Ectodermal cell (in vitro differentiated cells): ENCODE measurements around the gene TUBA4B.
A peak's percentile ranks its signal among the peaks of the same experiment; 100 is the strongest.

ENCODE experiments used
- H3K27ac ChIP-seq: 2 replicates; pipeline ENCODE4 v1.7.0; 2013; ENCODE audit warnings: mild to moderate bottlenecking, low read depth, low read length; ENCODE audit not compliant: insufficient read depth, poor library complexity, severe bottlenecking
- H3K27me3 ChIP-seq: 2 replicates; pipeline ENCODE4 v1.7.0; 2013; ENCODE audit warnings: mild to moderate bottlenecking, low read length; ENCODE audit not compliant: insufficient read depth, control insufficient read depth, poor library complexity, severe bottlenecking
- H3K36me3 ChIP-seq: one replicate; pipeline ENCODE4 v1.7.0; 2013; ENCODE audit warnings: low read length; ENCODE audit not compliant: control insufficient read depth, insufficient read depth
- H3K4me1 ChIP-seq: one replicate; pipeline ENCODE4 v1.7.0; 2013; ENCODE audit warnings: low read length; ENCODE audit not compliant: control insufficient read depth, insufficient read depth
- H3K4me3 ChIP-seq: 2 replicates; pipeline ENCODE4 v1.7.0; 2013; ENCODE audit warnings: low read depth, low read length, control low read depth; ENCODE audit not compliant: insufficient read depth
- H3K9me3 ChIP-seq: 2 replicates; pipeline ENCODE4 v1.7.0; 2013; ENCODE audit warnings: mild to moderate bottlenecking, low read length, moderate library complexity; ENCODE audit not compliant: control insufficient read depth
- WGBS, 2 experiments: methylation state at CpG; one replicate each; pipeline ENCODE4 v1.1.7; 2013; ENCODE audit warnings: missing lambda C conversion rate in 2 of 2; 5-methylcytosine and 5-hydroxymethylcytosine counted together

TUBA4B gene

DNA sequence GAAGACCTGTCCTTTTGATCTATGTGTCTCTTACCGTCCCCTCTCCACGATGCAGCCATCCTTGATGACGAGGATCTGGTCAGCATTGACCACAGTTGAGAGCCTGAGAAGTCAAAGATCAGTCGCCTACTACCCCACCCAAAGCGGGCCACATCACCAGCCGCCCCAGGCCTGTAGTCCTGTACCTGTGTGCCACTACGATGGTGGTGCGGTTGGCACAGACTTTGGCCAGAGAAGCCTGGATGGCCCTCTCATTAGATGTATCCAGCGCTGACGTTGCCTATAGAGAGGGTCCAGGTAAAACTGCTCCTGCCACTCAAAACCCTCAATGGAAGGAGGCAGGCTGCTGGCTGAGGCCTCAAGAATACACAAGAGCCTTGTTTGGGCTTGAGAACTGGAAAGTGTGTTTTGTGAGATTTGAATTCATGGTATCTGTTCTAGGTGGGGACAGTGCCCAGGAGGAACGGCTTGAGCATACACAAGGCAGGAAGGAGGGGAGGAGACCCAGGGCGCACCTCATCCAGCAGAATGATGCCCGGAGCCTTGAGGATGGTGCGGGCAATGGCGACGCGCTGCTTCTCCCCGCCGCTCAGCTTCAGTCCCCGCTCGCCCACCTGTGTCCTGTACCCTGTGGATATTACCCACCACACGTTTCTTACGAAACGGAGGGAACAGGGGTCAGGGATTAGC, 42.7 kb upstream of the TUBA4B start:
- Histone ChIP-seq H3K4me3 (no peak overlapping the region), H3K27me3 (no peaks in the 10 kb centered on the region), H3K9me3 (no peaks in the 10 kb centered on the region), H3K36me3 (peaks cover 4% of the 10 kb centered on the region), H3K27ac (no peak overlapping the region), H3K4me1 (no peaks in the 10 kb centered on the region)
- WGBS, 2 experiments, result 94 to 95% methylated on average over 24 of the region's 24 CpGs

DNA sequence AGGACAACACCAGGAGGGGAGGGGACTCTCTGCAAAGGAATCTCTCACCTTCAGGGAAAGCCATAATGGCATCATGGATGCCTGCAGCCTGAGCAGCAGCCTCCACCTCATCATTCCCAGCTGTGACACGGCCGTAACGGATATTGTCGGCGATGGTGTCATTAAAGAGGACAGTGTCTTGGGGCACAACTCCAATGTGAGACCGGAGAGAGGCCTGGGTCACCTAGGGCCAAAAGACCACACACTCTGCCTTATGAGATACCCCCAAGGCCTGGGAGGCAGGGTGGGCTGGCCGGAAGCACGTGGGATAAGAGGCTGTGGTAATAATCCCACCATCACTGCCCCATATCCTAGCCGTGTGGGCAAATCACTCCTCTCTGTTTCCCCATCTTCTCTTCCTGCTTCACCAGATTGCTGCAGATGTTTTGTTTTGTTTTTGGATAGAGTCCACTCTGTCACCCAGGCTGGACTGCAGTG, 42.1 kb upstream of the TUBA4B start:
- no peak overlapping the region for H3K27ac ChIP-seq
- no peak overlapping the region for H3K4me3 ChIP-seq
- H3K9me3 ChIP-seq, result no peaks in the 10 kb centered on the region
- WGBS, 2 experiments, result 95 to 96% methylated on average over 9 of the region's 9 CpGs
- H3K4me1 ChIP-seq, result no peaks in the 10 kb centered on the region
- H3K36me3 ChIP-seq, result peaks cover 4% of the 10 kb centered on the region
- H3K27me3 ChIP-seq, result no peaks in the 10 kb centered on the region

DNA sequence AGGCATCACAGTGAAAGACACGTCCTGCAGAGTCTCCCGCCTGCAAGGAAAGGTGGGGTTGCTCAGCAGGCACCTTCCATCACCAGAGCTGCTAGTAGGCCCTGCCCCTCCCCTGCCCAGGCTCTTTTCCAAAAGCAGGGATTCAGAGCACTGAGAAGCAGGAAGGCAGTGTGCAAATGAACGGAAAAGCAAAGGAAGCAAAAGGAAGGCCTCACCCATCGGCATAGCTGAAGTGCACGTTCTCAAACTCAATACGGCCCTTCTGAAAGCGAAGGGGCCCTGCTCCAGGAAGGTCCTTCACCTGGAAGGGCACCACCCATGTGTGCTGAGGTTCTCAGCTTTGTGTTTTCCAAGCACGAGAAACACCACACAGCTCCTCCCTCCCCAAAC, 40.0 kb upstream of the TUBA4B start:
- Histone ChIP-seq H3K27me3 (no peaks in the 10 kb centered on the region), H3K36me3 (peaks cover 4% of the 10 kb centered on the region), H3K27ac (no peak overlapping the region), H3K4me1 (no peaks in the 10 kb centered on the region), H3K4me3 (no peak overlapping the region), H3K9me3 (no peaks in the 10 kb centered on the region)
- WGBS, 2 experiments, result 92 to 97% methylated on average over 8 of the region's 8 CpGs

DNA sequence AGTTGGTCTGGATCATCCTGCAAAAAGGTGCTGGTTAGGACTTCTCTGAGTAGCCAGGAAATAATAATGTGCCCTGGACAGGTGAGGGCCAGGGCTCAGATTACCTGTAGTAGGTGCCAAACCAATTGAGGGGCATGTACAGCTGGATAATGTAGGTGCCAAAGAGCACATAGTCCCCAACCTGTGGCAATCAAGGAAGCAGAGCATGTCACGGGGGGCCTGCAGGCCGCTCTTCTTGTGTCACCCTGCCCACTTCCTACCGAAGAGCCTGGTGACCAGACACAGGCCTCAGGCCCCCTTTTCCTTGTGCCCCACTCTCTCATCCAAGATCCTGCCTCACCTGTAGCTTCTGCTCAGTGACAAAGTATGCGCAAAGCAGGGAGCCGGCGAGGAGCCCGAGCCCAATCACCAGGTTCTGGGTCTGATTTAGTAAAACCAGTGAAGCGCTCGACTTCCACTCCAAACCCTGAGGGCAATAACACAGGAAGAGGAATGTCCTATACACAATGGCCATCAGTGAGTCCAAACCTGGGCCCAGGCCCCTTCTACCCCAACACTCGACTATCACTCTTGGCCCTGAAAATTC, 39.5 kb upstream of the TUBA4B start:
- no peaks in the 10 kb centered on the region for H3K9me3 ChIP-seq
- H3K4me3 ChIP-seq, result no peak overlapping the region
- H3K27ac ChIP-seq, result no peak overlapping the region
- H3K4me1 ChIP-seq, result no peaks in the 10 kb centered on the region
- no peaks in the 10 kb centered on the region for H3K27me3 ChIP-seq
- WGBS, 2 experiments, result 94 to 96% methylated on average over 10 of the region's 10 CpGs
- H3K36me3 ChIP-seq, result peaks cover 1% of the 10 kb centered on the region

GRCh38 chr2:219214141-219214540, 38.9 kb upstream of the TUBA4B start:
- H3K27me3 ChIP-seq, result no peaks in the 10 kb centered on the region
- no peaks in the 10 kb centered on the region for H3K36me3 ChIP-seq
- 96 to 97% methylated on average over 15 of the region's 15 CpGs for WGBS, 2 experiments
- no peaks in the 10 kb centered on the region for H3K9me3 ChIP-seq
- no peaks in the 10 kb centered on the region for H3K4me1 ChIP-seq
- no peak overlapping the region for H3K4me3 ChIP-seq
- H3K27ac ChIP-seq, result no peak overlapping the region

DNA sequence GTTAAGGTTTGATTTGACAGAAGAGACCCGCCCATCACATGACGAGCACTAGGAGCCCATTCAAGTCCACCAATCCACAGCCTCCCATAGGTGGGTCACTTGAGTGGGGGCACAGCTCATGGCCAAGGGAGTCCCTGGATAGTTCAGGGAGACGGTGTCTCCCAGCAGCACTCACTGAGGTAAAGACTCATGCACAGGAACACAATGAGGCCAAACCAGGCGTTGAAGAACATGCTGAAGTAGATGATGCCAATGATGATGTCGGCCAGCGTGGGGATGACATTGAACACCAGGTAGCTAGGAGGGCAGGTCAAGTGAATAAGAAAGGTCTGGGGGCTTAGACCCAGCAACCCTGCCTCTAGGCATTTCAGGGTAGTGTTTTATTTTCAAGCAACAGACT, 38.3 kb upstream of the TUBA4B start:
- no peaks in the 10 kb centered on the region for H3K27me3 ChIP-seq
- no peaks in the 10 kb centered on the region for H3K4me1 ChIP-seq
- no peak overlapping the region for H3K27ac ChIP-seq
- WGBS, 2 experiments, result 95 to 97% methylated on average over 6 of the region's 6 CpGs
- no peak overlapping the region for H3K4me3 ChIP-seq
- peaks cover 2% of the 10 kb centered on the region for H3K36me3 ChIP-seq
- H3K9me3 ChIP-seq, result no peaks in the 10 kb centered on the region

DNA sequence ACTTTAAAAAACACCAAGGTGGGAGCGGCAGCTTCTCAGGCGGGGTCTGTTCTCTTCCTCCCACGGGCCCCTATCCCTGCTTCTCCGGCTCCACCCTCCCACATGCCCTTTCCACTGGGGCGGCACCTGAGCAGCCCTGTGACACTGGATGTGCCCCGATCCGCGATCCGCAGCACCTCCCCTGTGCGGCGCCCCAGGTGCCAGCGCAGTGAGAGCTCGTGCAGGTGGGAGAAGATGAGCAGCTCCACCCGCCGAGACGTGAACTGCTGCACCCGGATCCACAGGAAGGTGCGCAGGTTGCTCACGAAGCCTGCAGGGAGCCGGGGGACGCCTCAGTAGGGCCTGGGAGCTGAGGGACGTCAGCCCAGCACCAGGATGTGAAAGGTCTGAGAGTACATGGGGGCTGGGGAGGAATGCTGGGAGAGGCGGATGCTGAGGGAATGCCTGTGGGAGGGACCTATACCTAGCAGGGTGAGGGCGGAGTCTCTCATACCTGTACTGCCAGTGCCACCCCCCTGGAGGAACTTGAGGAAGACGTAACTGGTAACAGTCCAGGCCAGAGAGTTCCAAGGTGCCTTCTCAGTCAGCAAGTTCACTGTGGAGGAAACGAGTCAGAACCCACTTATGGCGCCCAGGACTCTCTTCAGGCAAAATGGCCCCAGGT, 37.0 kb upstream of the TUBA4B start:
- no peaks in the 10 kb centered on the region for H3K4me1 ChIP-seq
- H3K9me3 ChIP-seq, result no peaks in the 10 kb centered on the region
- no peaks in the 10 kb centered on the region for H3K27me3 ChIP-seq
- no peak overlapping the region for H3K27ac ChIP-seq
- 95% methylated on average over 27 of the region's 27 CpGs for WGBS, 2 experiments
- H3K36me3 ChIP-seq, result peaks cover 8% of the 10 kb centered on the region
- H3K4me3 ChIP-seq, result no peak overlapping the region

GRCh38 chr2:219216535-219216915, 36.5 kb upstream of the TUBA4B start:
- Histone ChIP-seq H3K36me3 (peaks cover 12% of the 10 kb centered on the region), H3K27ac (no peak overlapping the region), H3K9me3 (no peaks in the 10 kb centered on the region), H3K4me3 (no peak overlapping the region), H3K27me3 (no peaks in the 10 kb centered on the region), H3K4me1 (no peaks in the 10 kb centered on the region)
- WGBS, 2 experiments, result 92 to 93% methylated on average over 6 of the region's 6 CpGs

DNA sequence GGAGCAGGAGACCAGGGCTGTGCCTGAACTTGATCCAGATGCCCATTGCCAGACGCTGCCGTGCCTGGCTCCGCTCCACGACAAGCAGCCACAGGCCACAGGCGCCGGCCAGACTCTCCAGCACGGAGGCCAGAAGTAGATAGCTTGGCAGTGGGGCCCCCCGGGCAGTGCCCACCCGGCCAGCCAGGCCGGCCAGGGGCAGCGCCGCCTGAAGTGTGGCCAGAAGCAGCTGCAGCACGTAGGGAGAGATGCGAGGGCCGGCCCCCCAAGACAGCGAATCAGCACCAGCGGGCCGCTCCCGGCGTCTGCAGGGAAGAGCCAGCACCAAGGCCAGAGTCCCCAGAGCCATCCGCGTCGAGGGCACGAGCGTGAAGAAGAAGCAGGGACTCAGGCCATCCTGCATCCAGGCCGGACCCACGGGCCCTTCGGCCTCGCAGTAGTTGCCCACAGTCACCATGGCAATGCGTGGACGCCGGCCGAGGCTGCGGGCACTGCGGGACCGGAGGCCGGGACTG, 34.8 kb upstream of the TUBA4B start:
- Histone ChIP-seq H3K4me3 (peak overlapping the region; percentile 42), H3K4me1 (no peaks in the 10 kb centered on the region), H3K27me3 (no peaks in the 10 kb centered on the region), H3K9me3 (no peaks in the 10 kb centered on the region), H3K27ac (peak overlapping the region; percentile 9), H3K36me3 (peaks cover 19% of the 10 kb centered on the region)
- 3% methylated on average over 37 of the region's 37 CpGs for WGBS, 2 experiments
